H9 (cell line): ENCODE measurements around the gene SC5D. TPM values are rescaled to one million over a fixed set of nuclear protein-coding genes. Genes with fewer than 3 reads are reported as not detected.

ENCODE experiments used
- DNase-seq: peaks from one replicate; pipeline ENCODE4 v3.0.0-alpha.2; 2017
- H2AFZ ChIP-seq: one replicate; pipeline ENCODE4 v1.6.1; 2013; ENCODE audit warnings: mild to moderate bottlenecking, low read length, control low read depth, moderate library complexity
- H2AK5ac ChIP-seq: 2 replicates; pipeline ENCODE4 v1.6.1; 2013; ENCODE audit warnings: low read length, control low read depth, mixed read lengths; ENCODE audit not compliant: insufficient read length
- H2BK120ac ChIP-seq: one replicate; pipeline ENCODE4 v1.6.1; 2013; ENCODE audit warnings: low read depth, mild to moderate bottlenecking, low read length, control low read depth, inconsistent platforms; ENCODE audit not compliant: poor library complexity, severe bottlenecking
- H2BK12ac ChIP-seq: 2 replicates; pipeline ENCODE4 v1.6.1; 2013; ENCODE audit warnings: low read length, control low read depth, mixed read lengths, low read depth; ENCODE audit not compliant: insufficient read length
- H2BK15ac ChIP-seq: 2 replicates; pipeline ENCODE4 v1.6.1; 2013; ENCODE audit warnings: low read depth, low read length, control low read depth
- H2BK20ac ChIP-seq: one replicate; pipeline ENCODE4 v1.6.1; 2013; ENCODE audit warnings: low read depth, mild to moderate bottlenecking, low read length, control low read depth, inconsistent platforms; ENCODE audit not compliant: poor library complexity, severe bottlenecking
- H2BK5ac ChIP-seq: 2 replicates; pipeline ENCODE4 v1.6.1; 2013; ENCODE audit warnings: low read length, control low read depth, mixed read lengths; ENCODE audit not compliant: insufficient read length
- H3K14ac ChIP-seq: 2 replicates; pipeline ENCODE4 v1.6.1; 2013; ENCODE audit warnings: low read length, control low read depth; ENCODE audit not compliant: insufficient read depth
- H3K18ac ChIP-seq: 2 replicates; pipeline ENCODE4 v1.6.1; 2013; ENCODE audit warnings: low read depth, mild to moderate bottlenecking, mixed read lengths, low read length, control low read depth; ENCODE audit not compliant: insufficient read length
- H3K23ac ChIP-seq: 2 replicates; pipeline ENCODE4 v1.6.1; 2013; ENCODE audit warnings: low read length, control low read depth, mixed read lengths, low read depth; ENCODE audit not compliant: insufficient read length
- H3K23me2 ChIP-seq: 2 replicates; pipeline ENCODE4 v1.6.1; 2013; ENCODE audit warnings: low read depth, mild to moderate bottlenecking, mixed read lengths, low read length, control low read depth; ENCODE audit not compliant: insufficient read length, poor library complexity, severe bottlenecking
- H3K27ac ChIP-seq: 2 replicates; pipeline ENCODE4 v1.5.1; 2013; ENCODE audit warnings: low read length, control low read depth, mixed read lengths, low read depth; ENCODE audit not compliant: insufficient read length
- H3K27me3 ChIP-seq: 2 replicates; pipeline ENCODE4 v1.6.1; 2013; ENCODE audit warnings: low read length, control low read depth, inconsistent platforms; ENCODE audit not compliant: insufficient read depth
- H3K4ac ChIP-seq: 2 replicates; pipeline ENCODE4 v1.6.1; 2013; ENCODE audit warnings: low read depth, mild to moderate bottlenecking, control low read depth, inconsistent platforms, low read length, moderate library complexity
- H3K4me1 ChIP-seq: 2 replicates; pipeline ENCODE4 v1.6.1; 2013; ENCODE audit warnings: low read length, control low read depth, inconsistent platforms; ENCODE audit not compliant: insufficient read depth
- H3K4me2 ChIP-seq: 2 replicates; pipeline ENCODE4 v1.6.1; 2013; ENCODE audit warnings: low read length, control low read depth, mixed read lengths; ENCODE audit not compliant: insufficient read length, insufficient read depth
- H3K56ac ChIP-seq: 2 replicates; pipeline ENCODE4 v1.6.1; 2013; ENCODE audit warnings: low read depth, mild to moderate bottlenecking, mixed read lengths, low read length, control low read depth; ENCODE audit not compliant: insufficient read length
- H3K79me1 ChIP-seq: 2 replicates; pipeline ENCODE4 v1.6.1; 2013; ENCODE audit warnings: low read depth, mild to moderate bottlenecking, moderate library complexity, low read length, control low read depth, inconsistent platforms; ENCODE audit not compliant: insufficient read depth, poor library complexity, severe bottlenecking
- H3K79me2 ChIP-seq: 2 replicates; pipeline ENCODE4 v1.6.1; 2013; ENCODE audit warnings: low read length, control low read depth, inconsistent platforms; ENCODE audit not compliant: insufficient read depth
- H3K9ac ChIP-seq: 2 replicates; pipeline ENCODE4 v1.6.1; 2013; ENCODE audit warnings: low read length, control low read depth, mixed read lengths; ENCODE audit not compliant: insufficient read length; ENCODE audit errors: extremely low read depth
- H3K9me3 ChIP-seq: one replicate; pipeline ENCODE4 v1.6.1; 2013; ENCODE audit warnings: low read depth, low read length, inconsistent platforms; ENCODE audit not compliant: control insufficient read depth
- H3T11ph ChIP-seq: one replicate; pipeline ENCODE4 v1.6.1; 2013; ENCODE audit warnings: mild to moderate bottlenecking, low read length, control low read depth, inconsistent platforms
- H4K20me1 ChIP-seq: one replicate; pipeline ENCODE4 v1.6.1; 2013; ENCODE audit not compliant: control insufficient read depth, insufficient read length, insufficient read depth
- H4K5ac ChIP-seq: 2 replicates; pipeline ENCODE4 v1.6.1; 2013; ENCODE audit warnings: low read depth, mild to moderate bottlenecking, mixed read lengths, low read length, control low read depth; ENCODE audit not compliant: insufficient read length
- H4K8ac ChIP-seq: replicated peaks from 2 replicates; pipeline ENCODE4 v1.6.1; 2013; ENCODE audit warnings: low read length, control low read depth, mixed read lengths, low read depth; ENCODE audit not compliant: insufficient read length
- H4K91ac ChIP-seq: 2 replicates; pipeline ENCODE4 v1.6.1; 2013; ENCODE audit warnings: low read depth, mild to moderate bottlenecking, moderate library complexity, mixed read lengths, low read length, control low read depth; ENCODE audit not compliant: insufficient read length
- H3K27ac Mint-ChIP-seq, 3 experiments: 2 replicates in 2 of 3; 3 replicates in 1 of 3; pipeline ENCODE4 v1.8.0; 2020 to 2021; ENCODE audit warnings: mixed read lengths in 3 of 3, mild to moderate bottlenecking in 1 of 3, moderate library complexity in 1 of 3
- H3K27me3 Mint-ChIP-seq: 2 replicates; pipeline ENCODE4 v1.8.0; 2021; ENCODE audit warnings: low read depth, mild to moderate bottlenecking, moderate library complexity, mixed read lengths
- H3K36me3 Mint-ChIP-seq, 3 experiments: 2 replicates in 2 of 3; 3 replicates in 1 of 3; pipeline ENCODE4 v1.8.0; 2020 to 2021; ENCODE audit warnings: low read depth in 3 of 3, mixed read lengths in 3 of 3; ENCODE audit not compliant: insufficient read depth in 1 of 3
- H3K4me1 Mint-ChIP-seq, 2 experiments: 2 replicates each; pipeline ENCODE4 v1.8.0; 2020; ENCODE audit warnings: mixed read lengths in 2 of 2
- H3K4me3 Mint-ChIP-seq, 2 experiments: 2 replicates in 1 of 2; 3 replicates in 1 of 2; pipeline ENCODE4 v1.8.0; 2020 to 2021; ENCODE audit warnings: mild to moderate bottlenecking in 2 of 2, mixed read lengths in 2 of 2, moderate library complexity in 1 of 2
- H3K9me3 Mint-ChIP-seq, 2 experiments: 2 replicates in 1 of 2; 3 replicates in 1 of 2; pipeline ENCODE4 v1.8.0; 2020; ENCODE audit warnings: mild to moderate bottlenecking in 2 of 2, mixed read lengths in 2 of 2, moderate library complexity in 1 of 2
- WGBS: extraction: QIAGEN DNeasy Blood & Tissue Kit; methylation state at CpG from one replicate; pipeline ENCODE4 v1.1.7; 2013; ENCODE audit warnings: missing lambda C conversion rate, low lambda C conversion rate, mixed read lengths; ENCODE audit not compliant: insufficient read length; ENCODE audit errors: extremely low coverage; 5-methylcytosine and 5-hydroxymethylcytosine counted together
- total RNA-seq: library from RNA; stranded (reverse); gene quantifications from 2 replicates; pipeline ENCODE4 v1.2.1, GENCODE V29; 2021
- TF ChIP-seq, protein P1 (sequence below): fragments of 200-600 bp; sonication (generic); conservative IDR thresholded peaks from 3 replicates; pipeline ENCODE4 v1.8.0; 2021; ENCODE audit warnings: antibody characterized with exemption, mild to moderate bottlenecking

The SC5D gene
- total RNA-seq, 1 experiment from 2014 or later, result 92.0 TPM

DNA sequence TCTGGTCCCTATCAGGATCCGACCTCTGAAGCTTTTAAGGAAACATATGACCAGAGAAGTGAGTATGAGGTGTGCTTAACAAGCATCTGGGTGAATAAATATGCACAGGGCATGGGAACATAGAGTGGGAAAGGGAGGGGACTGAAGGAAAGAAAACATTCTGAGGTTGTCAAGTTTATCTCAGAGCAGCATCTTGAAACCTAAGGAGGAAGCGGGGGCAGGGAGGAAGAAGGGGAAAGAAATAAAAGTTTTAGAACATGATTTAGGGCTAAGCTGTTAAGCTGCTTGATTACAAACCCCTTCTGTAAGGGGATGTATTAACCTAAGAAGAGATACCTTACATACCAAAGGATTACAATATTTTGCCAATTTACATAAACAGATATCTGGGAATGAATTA, 24.0 kb upstream of the SC5D start:
- Histone ChIP-seq H2BK120ac (no peak overlapping the region), H3K23ac (no peak overlapping the region), H4K8ac (no peak overlapping the region), H3K4ac (no peak overlapping the region), H3T11ph (no peak overlapping the region), H2AFZ (no peak overlapping the region), H2AK5ac (no peak overlapping the region), H3K4me1 (no peaks in the 10 kb centered on the region), H3K56ac (no peak overlapping the region), H3K4me2 (no peak overlapping the region), H3K14ac (no peak overlapping the region), H2BK12ac (no peak overlapping the region), H3K27me3 (no peaks in the 10 kb centered on the region), H2BK5ac (no peak overlapping the region), H2BK15ac (no peak overlapping the region), H3K9ac (no peak overlapping the region), H3K79me1 (no peaks in the 10 kb centered on the region), H3K18ac (no peak overlapping the region), H4K5ac (no peak overlapping the region), H4K20me1 (no peaks in the 10 kb centered on the region), H2BK20ac (no peak overlapping the region), H4K91ac (no peak overlapping the region), H3K9me3 (peaks cover 5% of the 10 kb centered on the region), H3K27ac (no peak overlapping the region), H3K79me2 (no peaks in the 10 kb centered on the region), H3K23me2 (no peaks in the 10 kb centered on the region)
- TF ChIP-seq, protein P1, sequence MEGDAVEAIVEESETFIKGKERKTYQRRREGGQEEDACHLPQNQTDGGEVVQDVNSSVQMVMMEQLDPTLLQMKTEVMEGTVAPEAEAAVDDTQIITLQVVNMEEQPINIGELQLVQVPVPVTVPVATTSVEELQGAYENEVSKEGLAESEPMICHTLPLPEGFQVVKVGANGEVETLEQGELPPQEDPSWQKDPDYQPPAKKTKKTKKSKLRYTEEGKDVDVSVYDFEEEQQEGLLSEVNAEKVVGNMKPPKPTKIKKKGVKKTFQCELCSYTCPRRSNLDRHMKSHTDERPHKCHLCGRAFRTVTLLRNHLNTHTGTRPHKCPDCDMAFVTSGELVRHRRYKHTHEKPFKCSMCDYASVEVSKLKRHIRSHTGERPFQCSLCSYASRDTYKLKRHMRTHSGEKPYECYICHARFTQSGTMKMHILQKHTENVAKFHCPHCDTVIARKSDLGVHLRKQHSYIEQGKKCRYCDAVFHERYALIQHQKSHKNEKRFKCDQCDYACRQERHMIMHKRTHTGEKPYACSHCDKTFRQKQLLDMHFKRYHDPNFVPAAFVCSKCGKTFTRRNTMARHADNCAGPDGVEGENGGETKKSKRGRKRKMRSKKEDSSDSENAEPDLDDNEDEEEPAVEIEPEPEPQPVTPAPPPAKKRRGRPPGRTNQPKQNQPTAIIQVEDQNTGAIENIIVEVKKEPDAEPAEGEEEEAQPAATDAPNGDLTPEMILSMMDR, result no peak
- Mint-ChIP-seq H3K27me3 (peaks cover 3% of the 10 kb centered on the region), H3K27ac (no peak overlapping the region), H3K36me3 (peaks cover 0 to 10% (median 0%) of the 10 kb centered on the region in 3 experiments; a peak in 2 of 7 replicates), H3K4me3 (no peak overlapping the region), H3K4me1 (peaks cover 10 to 12% of the 10 kb centered on the region in 2 experiments), H3K9me3 (peaks cover 7 to 14% of the 10 kb centered on the region in 2 experiments; a peak in 3 of 5 replicates)
- WGBS, result no CpG with 5 or more reads among the region's 2 CpGs
- DNase-seq, result no peak
